SU-DHL-6 (cell line): ENCODE data around the gene TMEM35B.

ENCODE experiments used
- EZH2phosphoT487 ChIP-seq: fragments of 200-600 bp; sonication (generic), shearing (Covaris generic); conservative IDR thresholded peaks from 2 replicates; pipeline ENCODE4 v1.6.1; 2018; ENCODE audit warnings: mild to moderate bottlenecking, antibody characterized with exemption, low read length, moderate library complexity, mixed read lengths
- TF ChIP-seq, protein P1 (sequence below): fragments of 200-600 bp; sonication (generic); IDR thresholded peaks from one replicate; pipeline ENCODE4 v1.5.1; 2017; ENCODE audit warnings: antibody characterized with exemption, mild to moderate bottlenecking, low read length, moderate library complexity; ENCODE audit not compliant: insufficient read depth, poor library complexity, severe bottlenecking

DNA sequence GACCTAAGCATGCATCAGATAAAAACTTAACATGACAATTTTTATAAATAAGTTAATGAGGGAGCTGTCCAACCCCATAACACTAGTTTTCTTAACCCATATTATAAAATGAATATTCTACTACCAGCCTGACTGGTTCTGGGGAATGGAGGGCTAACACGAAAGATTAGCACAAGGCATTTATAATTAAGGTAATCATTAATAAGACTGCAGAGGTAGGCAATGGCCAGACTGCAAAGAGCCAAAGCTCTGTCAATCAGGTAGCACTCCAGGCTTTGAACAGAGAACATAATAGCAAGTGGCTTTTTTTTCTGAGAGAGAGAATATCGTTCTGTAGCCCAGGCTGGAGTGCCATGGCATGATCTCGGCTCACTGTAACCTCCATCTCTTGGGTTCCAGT is 20.6 kb upstream of the TMEM35B start:
- TF ChIP-seq, protein P1, sequence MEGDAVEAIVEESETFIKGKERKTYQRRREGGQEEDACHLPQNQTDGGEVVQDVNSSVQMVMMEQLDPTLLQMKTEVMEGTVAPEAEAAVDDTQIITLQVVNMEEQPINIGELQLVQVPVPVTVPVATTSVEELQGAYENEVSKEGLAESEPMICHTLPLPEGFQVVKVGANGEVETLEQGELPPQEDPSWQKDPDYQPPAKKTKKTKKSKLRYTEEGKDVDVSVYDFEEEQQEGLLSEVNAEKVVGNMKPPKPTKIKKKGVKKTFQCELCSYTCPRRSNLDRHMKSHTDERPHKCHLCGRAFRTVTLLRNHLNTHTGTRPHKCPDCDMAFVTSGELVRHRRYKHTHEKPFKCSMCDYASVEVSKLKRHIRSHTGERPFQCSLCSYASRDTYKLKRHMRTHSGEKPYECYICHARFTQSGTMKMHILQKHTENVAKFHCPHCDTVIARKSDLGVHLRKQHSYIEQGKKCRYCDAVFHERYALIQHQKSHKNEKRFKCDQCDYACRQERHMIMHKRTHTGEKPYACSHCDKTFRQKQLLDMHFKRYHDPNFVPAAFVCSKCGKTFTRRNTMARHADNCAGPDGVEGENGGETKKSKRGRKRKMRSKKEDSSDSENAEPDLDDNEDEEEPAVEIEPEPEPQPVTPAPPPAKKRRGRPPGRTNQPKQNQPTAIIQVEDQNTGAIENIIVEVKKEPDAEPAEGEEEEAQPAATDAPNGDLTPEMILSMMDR, result no peak
- TF ChIP-seq EZH2phosphoT487, result no peak
